ENCODE measurements around the gene LTB.
A peak's percentile ranks its signal among the peaks of the same experiment; 100 is the strongest.
"Not testable (repeated sequence)": the region's sequence is repeated elsewhere in the genome, so short reads cannot be mapped to it uniquely, and the experiment has no call there.

The LTB gene

GRCh38 chr6:31609519-31610406, 27.5 kb upstream of the LTB start:
- no peak for DNase-seq (ENCODE audit: low spot score)

- no peak for DNase-seq (ENCODE audit: low spot score)
These were observed 25.1 kb upstream of the LTB start for GRCh38 chr6:31607317-31607716.

- peak; percentile 73 for DNase-seq (ENCODE audit: low spot score)
These were observed 14.8 kb upstream of the LTB start for GRCh38 chr6:31597006-31597405.

GRCh38 chr6:31592396-31592771, 10.2 kb upstream of the LTB start:
- DNase-seq (ENCODE audit: low spot score) = no peak

- not testable (repeated sequence) for DNase-seq (ENCODE audit: low spot score)
These were observed 8.5 kb upstream of the LTB start for GRCh38 chr6:31590691-31591090.

GRCh38 chr6:31588871-31589650, 6.8 kb upstream of the LTB start:
- DNase-seq (ENCODE audit: low spot score) = no peak

- no peak for DNase-seq (ENCODE audit: low spot score)
These were observed 5.9 kb upstream of the LTB start for GRCh38 chr6:31587791-31588777.

- DNase-seq (ENCODE audit: low spot score) = no peak
These were observed 4.5 kb upstream of the LTB start for GRCh38 chr6:31586599-31587281.

GRCh38 chr6:31586008-31586407, 3.8 kb upstream of the LTB start, which contains the start of gene LST1:
Gene LST1 (plus strand): TSS chr6:31586277. CDS start chr6:31587300, 1,023 bp downstream.
- no peak for DNase-seq (ENCODE audit: low spot score)

GRCh38 chr6:31585491-31585890, 3.3 kb upstream of the LTB start:
- no peak for DNase-seq (ENCODE audit: low spot score)

- DNase-seq (ENCODE audit: low spot score) = no peak
These were observed 592 bp downstream of the LTB start for GRCh38 chr6:31581434-31582229.

- DNase-seq (ENCODE audit: low spot score) = peak; percentile 81
These were observed 1.3 kb downstream of the LTB start for GRCh38 chr6:31580807-31581433.

- DNase-seq (ENCODE audit: low spot score) = no peak
These were observed 1.8 kb downstream of the LTB start for GRCh38 chr6:31580438-31580740.

- no peak for DNase-seq (ENCODE audit: low spot score)
These were observed 2.4 kb downstream of the LTB start for GRCh38 chr6:31579546-31580437.

GRCh38 chr6:31579119-31579505, 3.1 kb downstream of the LTB start:
- DNase-seq (ENCODE audit: low spot score) = no peak

- DNase-seq (ENCODE audit: low spot score) = no peak
These were observed 3.8 kb downstream of the LTB start for GRCh38 chr6:31578184-31579118.

- DNase-seq (ENCODE audit: low spot score) = no peak
These were observed 4.7 kb downstream of the LTB start for GRCh38 chr6:31577579-31577966.
